WTC11 (cell line): Measurements from ENCODE around the gene PRR5L. TPM values are rescaled to one million over a fixed set of nuclear protein-coding genes. Genes with fewer than 3 reads are reported as not detected.

Source experiments
- ATAC-seq: fragments of 200-7000 bp; cut with Tn5 transposase; 2 replicates; pipeline ENCODE4 v1.10.0; 2021; ENCODE audit warnings: mild to moderate bottlenecking, moderate library complexity
- CTCF ChIA-PET: fragments of 300-600 bp; sonication (Branson Sonifier 250); formaldehyde crosslinking; loops from one replicate; lab custom pipeline; 2021; ENCODE audit warnings: antibody characterized with exemption; lab: Charles Lee
- POLR2A ChIA-PET: fragments of 350-600 bp; sonication (Branson Sonifier 250); formaldehyde crosslinking; loops from one replicate; lab custom pipeline; 2021; ENCODE audit warnings: antibody characterized with exemption; lab: Charles Lee
- DNase-seq: peaks from one replicate; pipeline ENCODE4 v3.0.0; 2021; ENCODE audit warnings: low spot score
- H3K27ac Mint-ChIP-seq: 2 replicates; pipeline ENCODE4 v1.8.0; 2021; ENCODE audit warnings: mixed read lengths
- H3K27me3 Mint-ChIP-seq: 2 replicates; pipeline ENCODE4 v1.8.0; 2021; ENCODE audit warnings: low read depth, mild to moderate bottlenecking, moderate library complexity, mixed read lengths
- H3K36me3 Mint-ChIP-seq: 2 replicates; pipeline ENCODE4 v1.8.0; 2021; ENCODE audit warnings: mixed read lengths
- H3K4me1 Mint-ChIP-seq: 2 replicates; pipeline ENCODE4 v1.8.0; 2022; ENCODE audit warnings: mixed read lengths
- H3K4me3 Mint-ChIP-seq: 2 replicates; pipeline ENCODE4 v1.8.0; 2021; ENCODE audit warnings: mild to moderate bottlenecking, moderate library complexity, mixed read lengths
- H3K9me3 Mint-ChIP-seq: 2 replicates; pipeline ENCODE4 v1.8.0; 2021; ENCODE audit warnings: mixed read lengths
- CREM ChIP-seq: sonication (generic); formaldehyde crosslinking; IDR thresholded peaks from 2 replicates; pipeline ENCODE4 v1.8.1; 2022; ENCODE audit warnings: mild to moderate bottlenecking, missing genetic modification reagents, moderate library complexity
- CTCF ChIP-seq: fragments of 200-600 bp; IDR thresholded peaks from 2 replicates; pipeline ENCODE4 v1.8.0; 2022; ENCODE audit warnings: antibody characterized with exemption
- FOXJ3 ChIP-seq: sonication (generic); formaldehyde crosslinking; IDR thresholded peaks from 2 replicates; pipeline ENCODE4 v1.9.0; 2021; ENCODE audit warnings: missing genetic modification reagents, mild to moderate bottlenecking, borderline replicate concordance
- FOXP4 ChIP-seq: sonication (generic); formaldehyde crosslinking; IDR thresholded peaks from 2 replicates; pipeline ENCODE4 v1.8.0; 2022; ENCODE audit warnings: mild to moderate bottlenecking, missing genetic modification reagents
- KAT7 ChIP-seq: sonication (generic); formaldehyde crosslinking; IDR thresholded peaks from 2 replicates; pipeline ENCODE4 v1.8.1; 2023; ENCODE audit warnings: missing genetic modification reagents, mild to moderate bottlenecking, borderline replicate concordance
- MLX ChIP-seq: sonication (generic); formaldehyde crosslinking; IDR thresholded peaks from 2 replicates; pipeline ENCODE4 v1.8.1; 2023; ENCODE audit warnings: mild to moderate bottlenecking, missing genetic modification reagents, moderate library complexity
- MXD4 ChIP-seq: fragments of 250-450 bp; sonication (Bioruptor Pico); IDR thresholded peaks from 2 replicates; pipeline ENCODE4 v1.8.0; 2021; ENCODE audit warnings: mild to moderate bottlenecking, moderate library complexity, borderline replicate concordance
- NFATC4 ChIP-seq: fragments of 250-450 bp; sonication (Bioruptor Pico); IDR thresholded peaks from 2 replicates; pipeline ENCODE4 v1.9.0; 2021; ENCODE audit warnings: mild to moderate bottlenecking
- PREB ChIP-seq: sonication (generic); formaldehyde crosslinking; IDR thresholded peaks from 2 replicates; pipeline ENCODE4 v1.8.1; 2022; ENCODE audit warnings: mild to moderate bottlenecking, missing genetic modification reagents, moderate library complexity, borderline replicate concordance
- SP1 ChIP-seq: sonication (generic); formaldehyde crosslinking; conservative IDR thresholded peaks from 2 replicates; pipeline ENCODE4 v1.8.1; 2022; ENCODE audit warnings: missing genetic modification reagents
- TP53 ChIP-seq: sonication (generic); formaldehyde crosslinking; IDR thresholded peaks from 2 replicates; pipeline ENCODE4 v1.8.1; 2023; ENCODE audit warnings: mild to moderate bottlenecking, missing genetic modification reagents
- ZMAT4 ChIP-seq: fragments of 250-450 bp; sonication (Bioruptor Pico); IDR thresholded peaks from 2 replicates; pipeline ENCODE4 v1.9.0; 2021; ENCODE audit warnings: mild to moderate bottlenecking
- ZNF263 ChIP-seq: sonication (generic); formaldehyde crosslinking; IDR thresholded peaks from 2 replicates; pipeline ENCODE4 v1.8.1; 2022; ENCODE audit warnings: low read depth, mild to moderate bottlenecking, moderate library complexity, missing genetic modification reagents
- ZNF512 ChIP-seq: sonication (generic); formaldehyde crosslinking; IDR thresholded peaks from 2 replicates; pipeline ENCODE4 v1.8.1; 2022; ENCODE audit warnings: missing genetic modification reagents, borderline replicate concordance
- total RNA-seq: library from RNA; stranded (reverse); gene quantifications from 3 replicates; pipeline ENCODE4 v1.2.3, GENCODE V29; 2021
- TF ChIP-seq, protein P1 (sequence below): fragments of 250-450 bp; sonication (Bioruptor Pico); IDR thresholded peaks from 2 replicates; pipeline ENCODE4 v1.8.0; 2021; ENCODE audit warnings: mild to moderate bottlenecking

The PRR5L gene
- total RNA-seq, 1 experiment from 2014 or later: 3.9 TPM

GRCh38 chr11:36438126-36438525 lies 142.0 kb downstream of the PRR5L start:
- TF ChIP-seq CREM: no peak
- TF ChIP-seq SP1 (CRISPR knock-in tag): no peak
- TF ChIP-seq MLX: no peak
- TF ChIP-seq MXD4 (CRISPR knock-in tag): no peak
- no peak overlapping the region for H3K27ac Mint-ChIP-seq
- no peak overlapping the region for H3K4me3 Mint-ChIP-seq

DNA sequence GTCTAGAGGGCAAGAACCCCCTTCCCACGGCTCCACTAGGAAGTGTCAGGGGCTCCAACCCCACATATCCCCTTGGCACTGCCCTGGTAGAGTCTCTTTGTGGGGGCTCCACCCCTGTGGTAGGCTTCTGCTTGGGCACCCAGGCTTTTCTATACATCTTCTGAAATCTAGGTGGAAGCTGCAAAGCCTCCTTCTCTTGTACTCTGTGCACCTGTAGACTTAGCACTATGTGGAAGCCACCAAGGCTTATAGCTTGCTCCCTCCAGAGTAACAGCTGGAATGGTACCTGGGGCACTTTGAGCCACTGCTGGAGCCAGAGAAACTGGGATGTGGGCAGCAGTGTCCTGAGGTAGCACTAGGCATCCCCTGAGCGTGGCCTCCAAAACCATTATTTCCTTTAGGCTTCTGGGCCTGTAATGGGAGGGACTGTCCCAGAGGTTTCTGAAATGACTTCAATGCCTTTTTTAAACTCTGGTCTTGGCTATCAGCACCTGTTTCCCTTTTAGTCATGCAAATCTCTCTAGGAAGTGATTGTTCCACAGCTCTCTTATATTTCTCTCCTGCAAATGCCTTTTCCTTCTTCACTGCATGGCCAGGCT lies 145.6 kb downstream of the PRR5L start:
- CTCF ChIA-PET: interaction anchor here (1.3 kb wide), 1 partner anchor 37 kb away, joined by 3 read pairs; no protein-coding TSS in a partner anchor
- DNase-seq: no peak

More at GRCh38 chr11:36438126-36438525, 142.0 kb downstream of the PRR5L start:
- H3K4me1 Mint-ChIP-seq: 0 out of 2 replicates have a peak, but pooled peaks cover 3% of the 10 kb centered on the region
- no peaks in the 10 kb centered on the region; the same call in 1 of the 2 replicates for H3K27me3 Mint-ChIP-seq
- POLR2A ChIA-PET: no interaction called here
- H3K36me3 Mint-ChIP-seq: peaks cover 7% of the 10 kb centered on the region
- ATAC-seq (no peak), DNase-seq (no peak)
- CTCF ChIA-PET: no interaction called here
- H3K9me3 Mint-ChIP-seq: peaks cover 15% of the 10 kb centered on the region

More for the DNA sequence above, 145.6 kb downstream of the PRR5L start:
- POLR2A ChIA-PET: no interaction called here
- Mint-ChIP-seq H3K9me3 (peaks cover 15% of the 10 kb centered on the region), H3K4me3 (no peak overlapping the region), H3K36me3 (peaks cover 7% of the 10 kb centered on the region), H3K4me1 (0 out of 2 replicates have a peak, but pooled peaks cover 3% of the 10 kb centered on the region), H3K27ac (no peak overlapping the region), H3K27me3 (no peaks in the 10 kb centered on the region)
- no peak for ATAC-seq
- no peak for TF ChIP-seq ZNF263
- no peak for TF ChIP-seq NFATC4 (CRISPR knock-in tag)
- TF ChIP-seq ZMAT4: no peak
- TF ChIP-seq KAT7 (CRISPR knock-in tag): no peak
- no peak for TF ChIP-seq PREB (CRISPR knock-in tag)
- TF ChIP-seq ZNF512 (CRISPR knock-in tag): no peak
- TF ChIP-seq, protein P1, sequence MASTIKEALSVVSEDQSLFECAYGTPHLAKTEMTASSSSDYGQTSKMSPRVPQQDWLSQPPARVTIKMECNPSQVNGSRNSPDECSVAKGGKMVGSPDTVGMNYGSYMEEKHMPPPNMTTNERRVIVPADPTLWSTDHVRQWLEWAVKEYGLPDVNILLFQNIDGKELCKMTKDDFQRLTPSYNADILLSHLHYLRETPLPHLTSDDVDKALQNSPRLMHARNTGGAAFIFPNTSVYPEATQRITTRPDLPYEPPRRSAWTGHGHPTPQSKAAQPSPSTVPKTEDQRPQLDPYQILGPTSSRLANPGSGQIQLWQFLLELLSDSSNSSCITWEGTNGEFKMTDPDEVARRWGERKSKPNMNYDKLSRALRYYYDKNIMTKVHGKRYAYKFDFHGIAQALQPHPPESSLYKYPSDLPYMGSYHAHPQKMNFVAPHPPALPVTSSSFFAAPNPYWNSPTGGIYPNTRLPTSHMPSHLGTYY (CRISPR knock-in tag): no peak
- no peak for TF ChIP-seq TP53 (CRISPR knock-in tag)
- TF ChIP-seq CTCF: no peak
- TF ChIP-seq FOXJ3 (CRISPR knock-in tag): no peak
- no peak for TF ChIP-seq FOXP4
- TF ChIP-seq CREM: no peak
